CD8-positive, alpha-beta memory T cell (primary cell): ENCODE results near the gene SDSL. TPM values are rescaled to one million over a fixed set of nuclear protein-coding genes. Genes with fewer than 3 reads are reported as not detected.
A peak's percentile ranks its signal among the peaks of the same experiment; 100 is the strongest.

Experiments
- CTCF ChIA-PET: fragments of 350-600 bp; sonication (Branson Sonifier 250); formaldehyde crosslinking; loops from one replicate; lab custom pipeline; 2021; ENCODE audit warnings: antibody characterized with exemption; lab: Charles Lee
- POLR2A ChIA-PET: fragments of 350-600 bp; sonication (Branson Sonifier 250); formaldehyde crosslinking; loops from one replicate; lab custom pipeline; 2021; ENCODE audit warnings: antibody characterized with exemption; lab: Charles Lee
- DNase-seq, 5 donors: peaks; one replicate each; pipeline versions ENCODE4 v3.0.0 to v3.0.0-alpha.2; 2020 to 2022; ENCODE audit warnings: mixed read lengths in 1 of 5
- H3K27ac ChIP-seq: one replicate; pipeline ENCODE4 v1.7.0; 2013; ENCODE audit warnings: low read depth, mild to moderate bottlenecking, low read length, moderate library complexity
- H3K27me3 ChIP-seq: 2 replicates; pipeline ENCODE4 v1.7.0; 2013; ENCODE audit warnings: low read length, mild to moderate bottlenecking; ENCODE audit not compliant: insufficient read depth, poor library complexity, severe bottlenecking
- H3K36me3 ChIP-seq: 2 replicates; pipeline ENCODE4 v1.7.0; 2013; ENCODE audit warnings: mild to moderate bottlenecking, low read length, moderate library complexity; ENCODE audit not compliant: insufficient read depth
- H3K4me1 ChIP-seq: 2 replicates; pipeline ENCODE4 v1.7.0; 2013; ENCODE audit warnings: mild to moderate bottlenecking, low read length, moderate library complexity; ENCODE audit not compliant: insufficient read depth
- H3K4me3 ChIP-seq: 2 replicates; pipeline ENCODE4 v1.7.0; 2013; ENCODE audit warnings: mild to moderate bottlenecking, low read length
- H3K9me3 ChIP-seq: 2 replicates; pipeline ENCODE4 v1.7.0; 2013; ENCODE audit warnings: mild to moderate bottlenecking, low read length
- H3K27ac Mint-ChIP-seq, 8 donors: one replicate each; pipeline ENCODE4 v1.8.0; 2020 to 2021; ENCODE audit warnings: mixed read lengths in 8 of 8, mild to moderate bottlenecking in 6 of 8, inconsistent platforms in 3 of 8, moderate library complexity in 3 of 8
- H3K27me3 Mint-ChIP-seq, 2 donors: one replicate each; pipeline ENCODE4 v1.8.0; 2020 to 2021; ENCODE audit warnings: mixed read lengths in 2 of 2, mild to moderate bottlenecking in 1 of 2, moderate library complexity in 1 of 2
- H3K36me3 Mint-ChIP-seq, 3 donors: one replicate each; pipeline ENCODE4 v1.8.0; 2020 to 2021; ENCODE audit warnings: mixed read lengths in 3 of 3, inconsistent platforms in 1 of 3, mild to moderate bottlenecking in 1 of 3
- H3K4me1 Mint-ChIP-seq, 3 donors: one replicate each; pipeline ENCODE4 v1.8.0; 2020 to 2021; ENCODE audit warnings: mixed read lengths in 3 of 3, inconsistent platforms in 1 of 3, mild to moderate bottlenecking in 1 of 3
- H3K4me3 Mint-ChIP-seq, 7 donors: one replicate each; pipeline ENCODE4 v1.8.0; 2020 to 2021; ENCODE audit warnings: mixed read lengths in 7 of 7, mild to moderate bottlenecking in 6 of 7, moderate library complexity in 4 of 7, inconsistent platforms in 2 of 7
- H3K9me3 Mint-ChIP-seq, 5 donors: one replicate each; pipeline ENCODE4 v1.8.0; 2020 to 2022; ENCODE audit warnings: mixed read lengths in 5 of 5, mild to moderate bottlenecking in 3 of 5, moderate library complexity in 2 of 5, inconsistent platforms in 1 of 5
- polyA plus RNA-seq: library from polyadenylated mRNA; unstranded; fragments of 300-500 nt; fragmentation: Illumina TruSeq; gene quantifications from one replicate; pipeline ENCODE4 v1.2.3, GENCODE V29; 2021
- total RNA-seq, 2 experiments: library from RNA; stranded (reverse); gene quantifications; one replicate each; pipeline ENCODE4 v1.2.3, GENCODE V29; 2021

Gene SDSL, protein sequence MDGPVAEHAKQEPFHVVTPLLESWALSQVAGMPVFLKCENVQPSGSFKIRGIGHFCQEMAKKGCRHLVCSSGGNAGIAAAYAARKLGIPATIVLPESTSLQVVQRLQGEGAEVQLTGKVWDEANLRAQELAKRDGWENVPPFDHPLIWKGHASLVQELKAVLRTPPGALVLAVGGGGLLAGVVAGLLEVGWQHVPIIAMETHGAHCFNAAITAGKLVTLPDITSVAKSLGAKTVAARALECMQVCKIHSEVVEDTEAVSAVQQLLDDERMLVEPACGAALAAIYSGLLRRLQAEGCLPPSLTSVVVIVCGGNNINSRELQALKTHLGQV
- under 1 TPM; 0.20 to 0.24 TPM for total RNA-seq
- polyA plus RNA-seq = not detected

DNA sequence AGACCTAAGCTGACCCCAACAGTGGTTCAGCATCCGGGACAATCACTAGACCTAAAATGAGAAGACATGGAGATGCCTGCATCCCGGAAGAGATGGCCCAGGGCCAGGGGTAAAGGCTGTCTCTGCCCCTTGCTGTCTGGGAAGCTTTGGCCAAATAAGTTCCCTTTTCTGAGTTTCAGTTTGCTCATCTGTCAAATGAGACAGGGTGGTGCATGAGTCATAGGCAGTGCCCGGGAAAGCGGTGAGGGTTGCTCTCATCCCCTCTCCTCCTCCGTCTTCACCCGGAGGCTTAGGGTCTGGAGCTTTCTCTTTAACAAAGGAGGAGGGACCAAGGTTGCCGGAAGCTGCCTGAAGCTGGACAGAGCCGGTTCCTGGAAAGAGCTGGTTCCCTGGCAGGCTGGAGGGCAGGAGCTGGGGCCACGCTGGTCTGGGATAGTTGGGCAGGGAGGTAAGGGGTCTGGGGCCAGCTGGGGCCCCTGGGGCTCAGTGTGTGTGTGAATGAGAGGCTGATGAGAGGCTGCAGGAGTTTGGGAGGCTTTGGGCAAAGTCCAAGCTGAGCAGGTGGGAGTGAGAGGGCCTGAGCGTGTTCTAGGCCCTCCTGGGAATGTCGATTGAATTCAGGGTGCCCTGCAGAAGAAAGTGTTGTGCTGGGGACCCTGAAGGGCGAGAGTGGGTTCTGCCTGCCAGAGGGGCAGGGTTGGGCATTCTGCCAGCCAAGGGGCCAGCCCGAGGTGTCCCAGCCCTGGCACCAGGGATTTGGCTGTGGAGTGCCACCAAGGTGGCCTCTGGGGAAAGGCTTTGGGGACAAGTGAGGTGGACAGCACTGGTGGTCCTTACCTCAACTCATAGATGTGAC, at the start of gene SDSL:
SDSL (plus strand) TSS at position 351 of the 856 bp plus-strand sequence. CDS start 5,603 bp downstream, outside the sequence.
- H3K4me1 ChIP-seq = no peaks in the 10 kb centered on the region
- no peak within 1 kb of the TSS for H3K4me3 ChIP-seq
- Mint-ChIP-seq H3K36me3 (no peaks in the 10 kb centered on the region), H3K27me3 (peaks cover 7 to 12% of the 10 kb centered on the region in 2 donors), H3K27ac (peak within 1 kb of the TSS in 1 of 8 donors; percentile 71), H3K9me3 (no peaks in the 10 kb centered on the region), H3K4me3 (peak within 1 kb of the TSS in 1 of 7 donors; percentile 85), H3K4me1 (peaks cover 0 to 3% (median 3%) of the 10 kb centered on the region in 3 donors)
- no peaks in the 10 kb centered on the region for H3K36me3 ChIP-seq
- ChIA-PET POLR2A (no interaction called here), CTCF (no interaction called here)
- no peaks in the 10 kb centered on the region for H3K9me3 ChIP-seq
- DNase-seq = no peak
- H3K27me3 ChIP-seq = no peaks in the 10 kb centered on the region
- H3K27ac ChIP-seq = peak within 1 kb of the TSS; percentile 82

- peaks cover 5 to 57% (median 13%) of the 10 kb centered on the region in 3 donors for H3K36me3 Mint-ChIP-seq
- peaks cover 0 to 1% of the 10 kb centered on the region in 2 donors for H3K27me3 Mint-ChIP-seq
- no peak overlapping the region for H3K27ac Mint-ChIP-seq
- H3K4me3 Mint-ChIP-seq = no peak overlapping the region
- peaks cover 0 to 5% (median 1%) of the 10 kb centered on the region in 3 donors for H3K4me1 Mint-ChIP-seq
- H3K36me3 ChIP-seq = no peaks in the 10 kb centered on the region
- H3K9me3 Mint-ChIP-seq = no peaks in the 10 kb centered on the region
- no peak for DNase-seq
- H3K27me3 ChIP-seq = no peaks in the 10 kb centered on the region
- CTCF ChIA-PET = no interaction called here
- H3K4me1 ChIP-seq = no peaks in the 10 kb centered on the region
- no peaks in the 10 kb centered on the region for H3K9me3 ChIP-seq
- H3K27ac ChIP-seq = no peak overlapping the region
- no peak overlapping the region for H3K4me3 ChIP-seq
- POLR2A ChIA-PET = no interaction called here
These were observed 48.7 kb upstream of the SDSL start for GRCh38 chr12:113373440-113373839.

- no peak for DNase-seq
- H3K36me3 Mint-ChIP-seq = peaks cover 5 to 53% (median 13%) of the 10 kb centered on the region in 3 donors
- H3K27me3 Mint-ChIP-seq = peaks cover 0 to 1% of the 10 kb centered on the region in 2 donors
- no peaks in the 10 kb centered on the region for H3K9me3 Mint-ChIP-seq
- H3K4me3 Mint-ChIP-seq = no peak overlapping the region
- no peak overlapping the region for H3K27ac ChIP-seq
- H3K27me3 ChIP-seq = no peaks in the 10 kb centered on the region
- H3K9me3 ChIP-seq = no peaks in the 10 kb centered on the region
- H3K4me1 ChIP-seq = no peaks in the 10 kb centered on the region
- no peaks in the 10 kb centered on the region for H3K36me3 ChIP-seq
- H3K27ac Mint-ChIP-seq = peak overlapping the region in 1 of 8 donors; percentile 67
- H3K4me1 Mint-ChIP-seq = peaks cover 0 to 5% (median 1%) of the 10 kb centered on the region in 3 donors
- ChIA-PET CTCF (no interaction called here), POLR2A (no interaction called here)
- no peak overlapping the region for H3K4me3 ChIP-seq
These were observed 48.2 kb upstream of the SDSL start for GRCh38 chr12:113373969-113374368.

DNA sequence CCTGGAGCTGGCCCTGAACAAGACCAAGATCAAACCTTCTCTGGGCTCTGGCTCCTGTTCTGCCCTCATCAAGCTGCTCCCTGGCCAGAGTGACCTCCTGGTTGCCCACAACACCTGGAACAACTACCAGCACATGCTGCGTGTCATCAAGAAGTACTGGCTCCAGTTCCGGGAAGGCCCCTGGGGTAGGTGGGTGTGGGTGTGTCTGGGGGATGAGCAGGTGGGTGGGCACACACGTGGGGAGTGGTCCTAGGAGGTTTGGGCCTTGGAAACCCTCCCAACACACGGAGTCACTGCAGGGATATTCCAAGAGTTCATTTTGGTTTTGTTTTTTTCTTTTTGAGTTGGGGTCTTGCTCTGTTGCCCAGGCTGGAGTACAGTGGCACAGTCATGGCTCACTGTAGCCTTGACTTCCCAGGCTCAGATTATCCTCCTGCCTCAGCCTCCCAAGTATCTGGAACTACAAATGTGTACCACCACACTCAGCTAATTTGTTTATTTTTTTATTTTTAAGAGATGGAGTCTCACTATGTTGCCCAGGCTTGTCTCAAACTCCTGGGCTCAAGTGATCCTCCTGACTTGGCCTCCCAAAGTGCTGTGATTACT, 47.3 kb upstream of the SDSL start:
- H3K9me3 Mint-ChIP-seq = no peaks in the 10 kb centered on the region
- Histone ChIP-seq H3K27ac (no peak overlapping the region), H3K4me1 (no peaks in the 10 kb centered on the region), H3K4me3 (no peak overlapping the region), H3K9me3 (no peaks in the 10 kb centered on the region), H3K36me3 (no peaks in the 10 kb centered on the region), H3K27me3 (no peaks in the 10 kb centered on the region)
- H3K27ac Mint-ChIP-seq = peak overlapping the region in 2 of 8 donors; percentile 21 to 38
- H3K4me3 Mint-ChIP-seq = no peak overlapping the region
- ChIA-PET CTCF (no interaction called here), POLR2A (no interaction called here)
- H3K36me3 Mint-ChIP-seq = peaks cover 5 to 54% (median 13%) of the 10 kb centered on the region in 3 donors
- DNase-seq = no peak
- H3K27me3 Mint-ChIP-seq = peaks cover 0 to 1% of the 10 kb centered on the region in 2 donors
- no peaks in the 10 kb centered on the region for H3K4me1 Mint-ChIP-seq

DNA sequence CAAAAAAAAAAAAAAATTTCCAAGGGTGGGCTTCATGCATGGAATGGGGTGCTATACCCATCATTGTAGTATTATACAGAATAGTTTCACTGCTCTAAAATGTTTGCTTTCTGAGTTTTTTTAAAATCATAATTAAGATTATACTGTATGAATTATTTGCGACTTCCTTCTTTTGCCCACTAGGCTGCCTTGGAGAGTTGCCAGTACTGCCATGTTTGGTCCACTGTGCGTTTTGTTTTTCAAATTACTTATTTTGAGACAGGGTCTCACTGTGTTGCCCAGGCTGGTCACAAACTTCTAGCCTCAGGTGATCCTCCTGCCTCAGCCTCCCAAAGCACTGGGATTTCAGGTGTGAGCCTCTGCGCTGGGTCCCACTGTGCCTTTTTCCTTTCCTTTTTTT, 43.9 kb upstream of the SDSL start:
- no peak overlapping the region for H3K4me3 Mint-ChIP-seq
- no peaks in the 10 kb centered on the region for H3K4me1 Mint-ChIP-seq
- Histone ChIP-seq H3K27ac (no peak overlapping the region), H3K4me3 (no peak overlapping the region), H3K36me3 (no peaks in the 10 kb centered on the region), H3K4me1 (no peaks in the 10 kb centered on the region), H3K27me3 (no peaks in the 10 kb centered on the region), H3K9me3 (no peaks in the 10 kb centered on the region)
- ChIA-PET POLR2A (no interaction called here), CTCF (no interaction called here)
- H3K9me3 Mint-ChIP-seq = no peaks in the 10 kb centered on the region
- DNase-seq = no peak
- H3K36me3 Mint-ChIP-seq = peaks cover 5 to 50% (median 11%) of the 10 kb centered on the region in 3 donors
- no peaks in the 10 kb centered on the region for H3K27me3 Mint-ChIP-seq
- H3K27ac Mint-ChIP-seq = no peak overlapping the region

DNA sequence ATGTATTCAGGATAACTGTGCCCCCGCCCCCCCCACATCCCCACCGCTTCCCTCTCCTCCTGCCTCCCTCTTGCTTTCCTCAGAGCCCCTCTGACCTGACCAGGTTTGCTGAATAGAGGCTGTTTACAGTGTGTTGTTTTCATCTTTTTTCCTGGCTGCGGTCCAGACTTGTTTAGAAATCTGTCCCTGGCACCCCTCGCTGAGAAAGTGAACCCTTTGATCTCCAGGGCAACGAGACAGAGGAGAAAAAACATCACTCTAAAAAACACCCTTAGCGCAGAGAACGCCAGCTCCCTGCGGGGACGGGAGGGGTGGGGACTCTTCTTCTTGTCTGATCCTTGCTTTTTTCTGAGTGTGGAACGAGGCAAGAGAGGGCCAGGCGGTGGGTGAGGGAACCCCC, 41.0 kb upstream of the SDSL start:
- Histone ChIP-seq H3K9me3 (no peaks in the 10 kb centered on the region), H3K4me3 (no peak overlapping the region), H3K4me1 (no peaks in the 10 kb centered on the region), H3K27me3 (no peaks in the 10 kb centered on the region), H3K27ac (no peak overlapping the region), H3K36me3 (no peaks in the 10 kb centered on the region)
- no peaks in the 10 kb centered on the region for H3K9me3 Mint-ChIP-seq
- H3K27ac Mint-ChIP-seq = peak overlapping the region in 1 of 8 donors; percentile 54
- no peaks in the 10 kb centered on the region for H3K27me3 Mint-ChIP-seq
- no peaks in the 10 kb centered on the region for H3K4me1 Mint-ChIP-seq
- CTCF ChIA-PET = no interaction called here
- no peak for DNase-seq
- H3K36me3 Mint-ChIP-seq = peaks cover 0 to 49% (median 14%) of the 10 kb centered on the region in 3 donors
- POLR2A ChIA-PET = no interaction called here
- no peak overlapping the region for H3K4me3 Mint-ChIP-seq

- no peaks in the 10 kb centered on the region for H3K27me3 ChIP-seq
- no peaks in the 10 kb centered on the region for H3K4me1 ChIP-seq
- Mint-ChIP-seq H3K4me3 (no peak overlapping the region), H3K27me3 (no peaks in the 10 kb centered on the region), H3K36me3 (peaks cover 0 to 52% (median 12%) of the 10 kb centered on the region in 3 donors), H3K27ac (no peak overlapping the region), H3K9me3 (no peaks in the 10 kb centered on the region), H3K4me1 (no peaks in the 10 kb centered on the region)
- H3K27ac ChIP-seq = no peak overlapping the region
- no peaks in the 10 kb centered on the region for H3K36me3 ChIP-seq
- no peak for DNase-seq
- POLR2A ChIA-PET = no interaction called here
- CTCF ChIA-PET = no interaction called here
- no peaks in the 10 kb centered on the region for H3K9me3 ChIP-seq
- H3K4me3 ChIP-seq = no peak overlapping the region
These were observed 40.0 kb upstream of the SDSL start for GRCh38 chr12:113382206-113382605.

- no peak overlapping the region for H3K27ac Mint-ChIP-seq
- H3K27me3 Mint-ChIP-seq = no peaks in the 10 kb centered on the region
- no peak overlapping the region for H3K27ac ChIP-seq
- H3K4me1 ChIP-seq = no peaks in the 10 kb centered on the region
- DNase-seq = no peak
- no peaks in the 10 kb centered on the region for H3K36me3 ChIP-seq
- H3K4me3 ChIP-seq = no peak overlapping the region
- CTCF ChIA-PET = no interaction called here
- no peaks in the 10 kb centered on the region for H3K9me3 ChIP-seq
- POLR2A ChIA-PET = no interaction called here
- H3K4me3 Mint-ChIP-seq = no peak overlapping the region
- no peaks in the 10 kb centered on the region for H3K27me3 ChIP-seq
- H3K36me3 Mint-ChIP-seq = peaks cover 0 to 60% (median 9%) of the 10 kb centered on the region in 3 donors
- no peaks in the 10 kb centered on the region for H3K4me1 Mint-ChIP-seq
- no peaks in the 10 kb centered on the region for H3K9me3 Mint-ChIP-seq
These were observed 37.4 kb upstream of the SDSL start for GRCh38 chr12:113384778-113385177.
